Loucy (cell line): Measurements from ENCODE around the gene HS1BP3.

Source experiments
- H2AFZ ChIP-seq: fragments of 200-600 bp; sonication (generic); 2 replicates; pipeline ENCODE4 v1.6.0; 2016; ENCODE audit warnings: antibody characterized with exemption, mild to moderate bottlenecking, low read length, moderate library complexity
- H3F3A ChIP-seq: fragments of 200-600 bp; 2 replicates; pipeline ENCODE4 v1.6.0; 2016; ENCODE audit warnings: antibody characterized with exemption, low read depth, mild to moderate bottlenecking
- H3K27me3 ChIP-seq: fragments of 200-600 bp; sonication (generic); 2 replicates; pipeline ENCODE4 v1.6.1; 2014; ENCODE audit warnings: low read length, mild to moderate bottlenecking; ENCODE audit not compliant: insufficient read depth, poor library complexity, severe bottlenecking
- H3K36me3 ChIP-seq: fragments of 200-600 bp; sonication (generic); 2 replicates; pipeline ENCODE4 v1.6.1; 2016; ENCODE audit warnings: low read length; ENCODE audit not compliant: insufficient read depth
- H3K4me1 ChIP-seq: fragments of 200-600 bp; sonication (generic); 2 replicates; pipeline ENCODE4 v1.5.1; 2014; ENCODE audit warnings: low read length, mild to moderate bottlenecking; ENCODE audit not compliant: insufficient read depth, poor library complexity, severe bottlenecking
- H3K4me2 ChIP-seq: fragments of 200-600 bp; sonication (generic); 2 replicates; pipeline ENCODE4 v1.6.0; 2014; ENCODE audit warnings: antibody characterized with exemption, low read length, low read depth, mild to moderate bottlenecking; ENCODE audit not compliant: poor library complexity, severe bottlenecking
- H3K4me3 ChIP-seq: fragments of 200-600 bp; sonication (generic); 2 replicates; pipeline ENCODE4 v1.5.1; 2014; ENCODE audit warnings: low read length, mild to moderate bottlenecking, mixed read lengths; ENCODE audit not compliant: poor library complexity, severe bottlenecking
- H3K79me2 ChIP-seq: fragments of 200-600 bp; sonication (generic); 2 replicates; pipeline ENCODE4 v1.6.1; 2014; ENCODE audit warnings: low read length; ENCODE audit not compliant: insufficient read depth
- H3K9ac ChIP-seq: fragments of 200-600 bp; sonication (generic); 2 replicates; pipeline ENCODE4 v1.6.0; 2014; ENCODE audit warnings: mild to moderate bottlenecking, low read depth, low read length, moderate library complexity; ENCODE audit not compliant: poor library complexity, severe bottlenecking
- H3K9me2 ChIP-seq: fragments of 200-600 bp; sonication (generic); replicated peaks from 2 replicates; pipeline ENCODE4 v1.6.1; 2016; ENCODE audit warnings: low read depth, low read length, mixed read lengths
- H3K9me3 ChIP-seq: fragments of 200-600 bp; sonication (generic); 2 replicates; pipeline ENCODE4 v1.6.1; 2014; ENCODE audit warnings: mild to moderate bottlenecking, antibody characterized with exemption, low read length, low read depth; ENCODE audit not compliant: insufficient read depth
- H4K20me1 ChIP-seq: fragments of 200-600 bp; sonication (generic); 2 replicates; pipeline ENCODE4 v1.6.0; 2014; ENCODE audit warnings: antibody characterized with exemption, low read length, mild to moderate bottlenecking; ENCODE audit not compliant: insufficient read depth, poor library complexity, severe bottlenecking
- EZH2phosphoT487 ChIP-seq: fragments of 200-600 bp; IDR thresholded peaks from 2 replicates; pipeline ENCODE4 v1.6.1; 2018; ENCODE audit warnings: antibody characterized with exemption, mild to moderate bottlenecking, moderate library complexity, borderline replicate concordance
- TF ChIP-seq, protein P1 (sequence below): fragments of 200-600 bp; sonication (generic); conservative IDR thresholded peaks from 2 replicates; pipeline ENCODE4 v1.5.1; 2014; ENCODE audit warnings: mild to moderate bottlenecking, antibody characterized with exemption, low read length

Gene HS1BP3

DNA sequence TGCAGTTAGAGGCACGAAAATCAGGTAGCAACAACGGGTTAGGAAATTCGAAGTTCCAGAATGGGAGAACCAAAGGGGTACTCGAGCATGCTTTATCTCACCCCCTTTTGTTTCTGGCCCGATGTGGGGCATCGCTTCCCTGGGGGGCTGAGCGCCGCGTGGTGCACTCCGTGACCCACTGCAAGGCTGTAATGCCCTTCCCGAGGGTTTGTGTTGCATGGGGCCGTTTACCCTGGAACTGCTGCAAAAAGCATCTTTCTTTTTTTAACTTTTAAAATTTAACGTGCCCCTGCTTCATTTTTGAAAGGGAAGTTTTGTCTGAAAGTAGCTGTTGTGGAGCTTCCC, 20.8 kb upstream of the HS1BP3 start:
- no peaks in the 10 kb centered on the region for H3K4me1 ChIP-seq
- H3K9me3 ChIP-seq = no peaks in the 10 kb centered on the region
- no peaks in the 10 kb centered on the region for H4K20me1 ChIP-seq
- H3K36me3 ChIP-seq = no peaks in the 10 kb centered on the region
- H3K4me3 ChIP-seq = no peak overlapping the region
- no peaks in the 10 kb centered on the region for H3K27me3 ChIP-seq
- TF ChIP-seq, protein P1, sequence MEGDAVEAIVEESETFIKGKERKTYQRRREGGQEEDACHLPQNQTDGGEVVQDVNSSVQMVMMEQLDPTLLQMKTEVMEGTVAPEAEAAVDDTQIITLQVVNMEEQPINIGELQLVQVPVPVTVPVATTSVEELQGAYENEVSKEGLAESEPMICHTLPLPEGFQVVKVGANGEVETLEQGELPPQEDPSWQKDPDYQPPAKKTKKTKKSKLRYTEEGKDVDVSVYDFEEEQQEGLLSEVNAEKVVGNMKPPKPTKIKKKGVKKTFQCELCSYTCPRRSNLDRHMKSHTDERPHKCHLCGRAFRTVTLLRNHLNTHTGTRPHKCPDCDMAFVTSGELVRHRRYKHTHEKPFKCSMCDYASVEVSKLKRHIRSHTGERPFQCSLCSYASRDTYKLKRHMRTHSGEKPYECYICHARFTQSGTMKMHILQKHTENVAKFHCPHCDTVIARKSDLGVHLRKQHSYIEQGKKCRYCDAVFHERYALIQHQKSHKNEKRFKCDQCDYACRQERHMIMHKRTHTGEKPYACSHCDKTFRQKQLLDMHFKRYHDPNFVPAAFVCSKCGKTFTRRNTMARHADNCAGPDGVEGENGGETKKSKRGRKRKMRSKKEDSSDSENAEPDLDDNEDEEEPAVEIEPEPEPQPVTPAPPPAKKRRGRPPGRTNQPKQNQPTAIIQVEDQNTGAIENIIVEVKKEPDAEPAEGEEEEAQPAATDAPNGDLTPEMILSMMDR = no peak
- TF ChIP-seq EZH2phosphoT487 = no peak
- H3K4me2 ChIP-seq = no peak overlapping the region
- no peak overlapping the region for H3K9ac ChIP-seq
- H3K79me2 ChIP-seq = no peaks in the 10 kb centered on the region
- no peaks in the 10 kb centered on the region for H3F3A ChIP-seq
- H2AFZ ChIP-seq = no peak overlapping the region
- no peaks in the 10 kb centered on the region for H3K9me2 ChIP-seq

DNA sequence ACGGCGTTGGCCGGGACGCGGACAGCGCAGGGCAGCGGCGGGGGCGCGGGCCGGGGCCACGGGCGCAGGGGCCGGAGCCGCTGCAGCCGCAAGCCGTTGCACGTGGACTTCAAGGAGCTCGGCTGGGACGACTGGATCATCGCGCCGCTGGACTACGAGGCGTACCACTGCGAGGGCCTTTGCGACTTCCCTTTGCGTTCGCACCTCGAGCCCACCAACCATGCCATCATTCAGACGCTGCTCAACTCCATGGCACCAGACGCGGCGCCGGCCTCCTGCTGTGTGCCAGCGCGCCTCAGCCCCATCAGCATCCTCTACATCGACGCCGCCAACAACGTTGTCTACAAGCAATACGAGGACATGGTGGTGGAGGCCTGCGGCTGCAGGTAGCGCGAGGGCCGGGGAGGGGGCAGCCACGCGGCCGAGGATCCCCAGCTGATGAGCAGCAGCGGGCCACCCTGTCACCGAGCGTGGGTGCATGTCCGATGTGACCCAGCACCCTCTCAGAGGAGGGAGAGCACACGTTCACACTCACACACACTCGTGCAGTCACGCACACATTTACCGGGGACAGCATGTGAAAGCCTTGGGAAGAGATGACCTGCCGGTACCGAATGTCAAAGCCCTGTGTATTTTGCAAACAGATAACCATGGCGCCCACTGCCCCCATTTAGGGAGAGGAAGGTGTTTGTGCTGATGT, 20.3 kb upstream of the HS1BP3 start:
- Histone ChIP-seq H3K27me3 (no peaks in the 10 kb centered on the region), H4K20me1 (no peaks in the 10 kb centered on the region)

DNA sequence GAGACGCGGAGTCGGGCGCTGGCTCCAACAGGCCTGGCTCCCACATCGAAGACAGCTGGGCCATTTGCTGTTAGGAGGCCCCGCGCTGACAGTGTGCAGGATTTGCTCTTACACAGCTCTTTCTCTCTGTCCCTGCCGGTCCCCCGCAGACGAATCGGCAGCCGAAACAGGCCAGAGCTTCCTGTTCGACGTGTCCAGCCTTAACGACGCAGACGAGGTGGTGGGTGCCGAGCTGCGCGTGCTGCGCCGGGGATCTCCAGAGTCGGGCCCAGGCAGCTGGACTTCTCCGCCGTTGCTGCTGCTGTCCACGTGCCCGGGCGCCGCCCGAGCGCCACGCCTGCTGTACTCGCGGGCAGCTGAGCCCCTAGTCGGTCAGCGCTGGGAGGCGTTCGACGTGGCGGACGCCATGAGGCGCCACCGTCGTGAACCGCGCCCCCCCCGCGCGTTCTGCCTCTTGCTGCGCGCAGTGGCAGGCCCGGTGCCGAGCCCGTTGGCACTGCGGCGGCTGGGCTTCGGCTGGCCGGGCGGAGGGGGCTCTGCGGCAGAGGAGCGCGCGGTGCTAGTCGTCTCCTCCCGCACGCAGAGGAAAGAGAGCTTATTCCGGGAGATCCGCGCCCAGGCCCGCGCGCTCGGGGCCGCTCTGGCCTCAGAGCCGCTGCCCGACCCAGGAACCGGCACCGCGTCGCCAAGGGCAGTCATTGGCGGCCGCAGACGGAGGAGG, 19.6 kb upstream of the HS1BP3 start:
- TF ChIP-seq, protein P1 = no peak
- TF ChIP-seq EZH2phosphoT487 = no peak
- no peaks in the 10 kb centered on the region for H4K20me1 ChIP-seq
- H3K9ac ChIP-seq = no peak overlapping the region
- no peaks in the 10 kb centered on the region for H3K9me3 ChIP-seq
- no peaks in the 10 kb centered on the region for H3K36me3 ChIP-seq
- no peak overlapping the region for H3K4me2 ChIP-seq
- no peak overlapping the region for H2AFZ ChIP-seq
- no peaks in the 10 kb centered on the region for H3K79me2 ChIP-seq
- no peaks in the 10 kb centered on the region for H3K9me2 ChIP-seq
- H3K4me1 ChIP-seq = no peaks in the 10 kb centered on the region
- no peak overlapping the region for H3K4me3 ChIP-seq
- no peaks in the 10 kb centered on the region for H3K27me3 ChIP-seq
- H3F3A ChIP-seq = no peaks in the 10 kb centered on the region

More for the DNA sequence above, 20.3 kb upstream of the HS1BP3 start:
- Histone ChIP-seq H3K9me2 (no peaks in the 10 kb centered on the region), H3K79me2 (no peaks in the 10 kb centered on the region), H2AFZ (no peak overlapping the region), H3K9ac (no peak overlapping the region), H3K4me2 (no peak overlapping the region), H3F3A (no peaks in the 10 kb centered on the region), H3K4me3 (no peak overlapping the region), H3K9me3 (no peaks in the 10 kb centered on the region), H3K4me1 (no peaks in the 10 kb centered on the region), H3K36me3 (no peaks in the 10 kb centered on the region)
- no peak for TF ChIP-seq EZH2phosphoT487
- TF ChIP-seq, protein P1 = no peak
